Duodenal mucosa (tissue), 2 donors: ENCODE measurements around the gene PDLIM5.

Experiments used
- H3K27ac ChIP-seq: one replicate; pipeline ENCODE4 v1.7.0; 2013; ENCODE audit warnings: low read depth, low read length
- H3K27me3 ChIP-seq, 2 donors: one replicate each; pipeline ENCODE4 v1.7.0; 2013; ENCODE audit warnings: low read length in 2 of 2, control low read depth in 1 of 2; ENCODE audit not compliant: insufficient read depth in 2 of 2, control insufficient read depth in 1 of 2
- H3K36me3 ChIP-seq, 2 donors: one replicate each; pipeline ENCODE4 v1.7.0; 2013; ENCODE audit warnings: low read length in 2 of 2, control low read depth in 1 of 2; ENCODE audit not compliant: insufficient read depth in 2 of 2, control insufficient read depth in 1 of 2
- H3K4me1 ChIP-seq, 2 donors: one replicate each; pipeline ENCODE4 v1.7.0; 2013; ENCODE audit warnings: low read length in 2 of 2, control low read depth in 1 of 2; ENCODE audit not compliant: insufficient read depth in 2 of 2, control insufficient read depth in 1 of 2
- H3K4me3 ChIP-seq, 2 donors: one replicate each; pipeline ENCODE4 v1.7.0; 2013; ENCODE audit warnings: low read length in 2 of 2, low read depth in 1 of 2
- H3K9ac ChIP-seq, 2 donors: one replicate each; pipeline ENCODE4 v1.7.0; 2013; ENCODE audit warnings: low read length in 2 of 2, low read depth in 1 of 2
- H3K9me3 ChIP-seq, 2 donors: one replicate each; pipeline ENCODE4 v1.7.0; 2013; ENCODE audit warnings: low read length in 2 of 2, control low read depth in 1 of 2; ENCODE audit not compliant: control insufficient read depth in 1 of 2

The PDLIM5 gene

DNA sequence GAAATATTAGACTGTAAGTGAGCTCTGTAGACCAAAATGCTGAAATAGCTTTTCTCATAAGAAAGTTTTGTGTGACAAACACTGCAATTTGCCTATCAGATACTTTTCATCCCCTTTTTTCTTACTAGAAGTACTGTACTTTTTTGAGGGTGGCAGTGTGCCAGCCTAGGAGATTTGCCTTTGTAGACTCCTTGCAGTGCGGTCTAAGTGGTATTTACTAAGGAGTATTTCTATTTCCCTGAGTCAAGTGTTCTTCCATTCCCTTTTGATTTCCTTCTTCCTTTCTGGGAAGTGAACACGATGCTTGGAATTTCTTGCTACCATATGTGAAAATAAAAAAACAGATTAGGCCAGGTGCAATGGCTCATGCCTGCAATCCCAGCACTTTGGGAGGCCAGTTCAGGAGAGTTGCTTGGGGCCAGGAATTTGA, 34.6 kb downstream of the PDLIM5 start:
- H3K27ac ChIP-seq = no peak overlapping the region
- no peaks in the 10 kb centered on the region for H3K36me3 ChIP-seq
- H3K4me3 ChIP-seq = no peak overlapping the region
- peaks cover 0 to 5% of the 10 kb centered on the region in 2 donors for H3K4me1 ChIP-seq
- H3K9ac ChIP-seq = no peak overlapping the region
- H3K27me3 ChIP-seq = no peaks in the 10 kb centered on the region
- no peaks in the 10 kb centered on the region for H3K9me3 ChIP-seq

DNA sequence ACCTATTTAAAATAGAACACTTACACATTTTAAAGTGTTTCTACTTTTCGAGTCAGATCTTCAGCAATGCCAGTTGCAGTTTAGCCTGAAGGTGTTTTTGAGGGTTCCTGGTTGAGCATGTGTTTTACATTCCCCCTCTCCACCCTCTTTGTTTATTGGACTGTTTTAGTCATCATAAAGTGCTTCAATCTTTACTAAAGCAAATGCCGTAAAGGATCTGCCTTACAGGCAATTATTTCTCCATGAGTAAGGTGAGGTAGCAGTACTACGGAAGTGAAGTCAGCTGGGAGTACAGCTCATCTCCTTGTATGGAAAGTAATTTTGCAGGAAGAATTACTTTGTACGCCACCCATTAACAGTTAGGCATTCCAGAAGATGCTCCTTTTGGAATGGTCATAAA, 36.9 kb downstream of the PDLIM5 start:
- Histone ChIP-seq H3K4me3 (no peak overlapping the region), H3K27ac (no peak overlapping the region), H3K36me3 (no peaks in the 10 kb centered on the region), H3K9me3 (no peaks in the 10 kb centered on the region), H3K9ac (no peak overlapping the region), H3K27me3 (no peaks in the 10 kb centered on the region), H3K4me1 (no peaks in the 10 kb centered on the region)

DNA sequence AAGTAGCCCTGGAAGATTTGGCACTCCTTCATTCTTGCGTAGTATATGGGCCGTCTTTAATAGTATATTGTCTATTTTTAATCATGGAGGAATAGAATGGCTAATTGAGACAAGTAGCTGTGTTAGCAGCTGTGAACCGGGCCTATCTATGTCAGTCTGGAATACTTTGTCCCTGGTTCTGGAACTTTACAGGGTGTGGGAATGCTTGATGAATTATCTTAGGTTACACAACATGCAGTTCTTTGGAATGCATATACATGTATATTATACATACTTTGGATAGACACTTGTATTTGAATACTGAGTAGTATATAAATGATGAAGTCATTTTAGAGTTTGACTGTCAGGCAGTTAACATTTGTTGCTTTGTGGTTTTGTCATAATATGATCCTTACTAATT, 37.4 kb downstream of the PDLIM5 start:
- Histone ChIP-seq H3K9me3 (no peaks in the 10 kb centered on the region), H3K36me3 (no peaks in the 10 kb centered on the region), H3K27ac (no peak overlapping the region), H3K4me3 (no peak overlapping the region), H3K9ac (no peak overlapping the region), H3K4me1 (no peaks in the 10 kb centered on the region), H3K27me3 (no peaks in the 10 kb centered on the region)

DNA sequence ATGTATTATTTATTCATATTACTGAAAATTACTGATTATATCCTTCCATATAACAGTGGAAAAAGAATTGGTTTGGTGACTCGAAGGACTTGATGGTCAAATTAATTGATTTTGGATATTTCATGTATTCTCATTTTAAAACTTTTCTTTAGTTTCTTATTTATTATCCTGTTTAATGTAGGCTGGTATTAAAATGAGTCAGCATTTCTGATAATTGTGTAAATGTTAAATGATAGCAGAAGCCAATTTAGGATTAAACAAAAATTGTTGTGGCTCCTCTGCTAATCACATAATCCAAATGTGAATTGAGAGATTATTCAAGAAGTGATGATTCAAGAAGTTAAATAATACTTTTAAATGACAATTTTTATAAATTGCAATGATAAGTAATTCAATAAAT, 38.7 kb downstream of the PDLIM5 start:
- no peaks in the 10 kb centered on the region for H3K27me3 ChIP-seq
- H3K9ac ChIP-seq = no peak overlapping the region
- H3K4me1 ChIP-seq = no peaks in the 10 kb centered on the region
- no peaks in the 10 kb centered on the region for H3K9me3 ChIP-seq
- H3K36me3 ChIP-seq = peaks cover 0 to under 1% of the 10 kb centered on the region in 2 donors
- H3K27ac ChIP-seq = no peak overlapping the region
- H3K4me3 ChIP-seq = no peak overlapping the region

DNA sequence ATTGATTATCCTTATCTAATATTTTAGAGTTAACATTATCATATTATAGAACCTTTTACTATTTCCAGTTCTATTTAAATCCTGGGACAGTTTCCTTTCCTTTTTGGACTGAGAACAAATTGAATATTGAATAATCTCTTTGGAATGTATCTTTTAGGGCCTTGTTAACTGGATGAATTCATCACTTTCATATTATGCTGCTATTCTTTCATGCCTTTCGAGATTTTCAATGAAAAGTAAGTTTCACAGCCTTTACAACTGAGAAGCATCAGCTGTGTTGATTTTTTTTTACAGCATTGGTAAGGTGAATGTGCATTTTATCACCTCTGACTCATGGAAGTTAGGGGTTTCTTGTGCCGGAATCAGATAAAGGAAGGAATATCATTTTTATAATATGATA, 39.6 kb downstream of the PDLIM5 start:
- H3K9ac ChIP-seq = no peak overlapping the region
- no peaks in the 10 kb centered on the region for H3K27me3 ChIP-seq
- no peaks in the 10 kb centered on the region for H3K9me3 ChIP-seq
- H3K36me3 ChIP-seq = peaks cover 0 to 3% of the 10 kb centered on the region in 2 donors
- no peak overlapping the region for H3K27ac ChIP-seq
- H3K4me1 ChIP-seq = no peaks in the 10 kb centered on the region
- no peak overlapping the region for H3K4me3 ChIP-seq

DNA sequence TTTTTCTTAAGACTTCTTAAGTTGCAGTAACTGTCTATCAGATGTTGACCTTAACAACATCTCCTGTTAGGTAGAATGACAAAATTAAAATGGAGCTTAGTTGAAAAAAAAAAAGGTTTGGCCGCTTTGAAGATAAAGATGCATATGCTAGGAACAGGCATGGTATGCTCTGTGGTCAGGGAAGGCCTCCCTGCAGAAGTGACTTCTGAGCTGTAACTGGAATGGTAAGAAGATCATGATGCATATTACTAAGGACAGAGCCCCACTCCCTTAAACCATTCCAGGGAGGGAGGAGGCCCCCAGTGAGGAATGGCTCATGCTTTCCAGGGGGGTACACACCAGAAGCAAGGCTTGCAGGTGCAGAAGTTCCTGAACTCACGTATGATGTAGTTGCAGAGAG, 43.7 kb downstream of the PDLIM5 start:
- Histone ChIP-seq H3K9me3 (no peaks in the 10 kb centered on the region), H3K9ac (no peak overlapping the region), H3K36me3 (peaks cover 0 to 3% of the 10 kb centered on the region in 2 donors), H3K27ac (no peak overlapping the region), H3K4me3 (no peak overlapping the region), H3K27me3 (no peaks in the 10 kb centered on the region), H3K4me1 (no peaks in the 10 kb centered on the region)

DNA sequence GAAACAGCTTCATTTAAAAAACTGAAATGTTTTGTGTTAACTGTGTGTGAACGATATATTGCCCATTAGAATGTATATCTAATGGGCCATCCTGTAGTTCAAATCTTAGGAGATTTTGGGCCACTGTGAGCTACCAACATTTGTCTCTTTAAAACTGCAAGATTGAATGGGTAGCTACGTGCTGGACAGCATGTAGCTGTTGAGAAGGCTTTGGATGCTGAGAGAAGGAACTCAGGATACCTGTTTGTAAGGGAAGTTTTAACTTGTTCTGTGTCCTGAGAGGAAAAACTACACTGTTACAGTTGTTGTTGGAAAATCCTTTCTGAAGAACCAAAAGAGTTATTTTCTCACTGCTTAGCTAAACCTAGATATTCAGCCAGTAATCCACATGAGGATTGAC, 45.9 kb downstream of the PDLIM5 start:
- no peaks in the 10 kb centered on the region for H3K9me3 ChIP-seq
- no peak overlapping the region for H3K27ac ChIP-seq
- no peaks in the 10 kb centered on the region for H3K27me3 ChIP-seq
- H3K36me3 ChIP-seq = peaks cover 0 to 3% of the 10 kb centered on the region in 2 donors
- no peak overlapping the region for H3K4me3 ChIP-seq
- H3K4me1 ChIP-seq = no peaks in the 10 kb centered on the region
- no peak overlapping the region for H3K9ac ChIP-seq

DNA sequence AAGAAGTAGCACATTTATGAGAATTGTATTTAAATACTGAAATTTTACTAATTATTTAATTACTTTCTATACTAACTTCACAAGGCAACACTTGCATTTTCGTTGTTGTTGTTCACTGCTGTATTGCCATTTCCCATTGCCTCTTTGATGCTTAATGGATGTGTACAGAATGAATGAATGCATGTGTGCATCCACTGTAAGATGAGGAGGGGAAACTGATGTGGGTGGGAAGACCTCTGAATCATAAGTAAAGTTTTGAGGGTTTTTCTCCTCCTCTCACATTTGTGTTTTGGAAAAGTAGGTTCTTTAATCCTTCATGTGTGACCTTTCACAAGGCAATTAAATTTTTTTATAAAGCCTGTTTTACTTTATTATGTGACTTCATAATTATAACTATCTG, 46.8 kb downstream of the PDLIM5 start:
- no peaks in the 10 kb centered on the region for H3K27me3 ChIP-seq
- no peaks in the 10 kb centered on the region for H3K9me3 ChIP-seq
- H3K9ac ChIP-seq = no peak overlapping the region
- no peak overlapping the region for H3K4me3 ChIP-seq
- no peaks in the 10 kb centered on the region for H3K4me1 ChIP-seq
- H3K36me3 ChIP-seq = peaks cover 0 to 3% of the 10 kb centered on the region in 2 donors
- H3K27ac ChIP-seq = no peak overlapping the region

DNA sequence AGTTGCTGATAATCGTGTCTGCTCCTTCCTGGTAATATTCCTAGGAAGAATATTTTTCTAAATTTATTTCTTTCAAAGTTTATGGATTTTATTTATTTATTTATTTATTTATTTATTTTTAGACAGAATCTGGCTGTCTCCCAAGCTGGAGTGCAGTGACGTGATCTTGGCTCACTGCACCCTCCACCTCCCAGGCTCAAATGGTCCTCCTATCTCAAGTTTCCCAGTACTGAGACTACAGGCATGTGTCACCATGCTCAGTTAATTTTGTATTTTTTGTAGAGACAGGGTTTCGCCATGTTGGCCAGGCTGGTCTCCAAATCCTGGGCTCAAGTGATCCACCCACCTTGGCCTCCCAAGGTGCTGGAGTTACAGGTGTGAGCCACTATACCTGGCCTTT, 48.9 kb downstream of the PDLIM5 start:
- H3K4me1 ChIP-seq = no peaks in the 10 kb centered on the region
- H3K4me3 ChIP-seq = no peak overlapping the region
- H3K9ac ChIP-seq = no peak overlapping the region
- H3K36me3 ChIP-seq = no peaks in the 10 kb centered on the region
- no peaks in the 10 kb centered on the region for H3K9me3 ChIP-seq
- H3K27ac ChIP-seq = no peak overlapping the region
- no peaks in the 10 kb centered on the region for H3K27me3 ChIP-seq

DNA sequence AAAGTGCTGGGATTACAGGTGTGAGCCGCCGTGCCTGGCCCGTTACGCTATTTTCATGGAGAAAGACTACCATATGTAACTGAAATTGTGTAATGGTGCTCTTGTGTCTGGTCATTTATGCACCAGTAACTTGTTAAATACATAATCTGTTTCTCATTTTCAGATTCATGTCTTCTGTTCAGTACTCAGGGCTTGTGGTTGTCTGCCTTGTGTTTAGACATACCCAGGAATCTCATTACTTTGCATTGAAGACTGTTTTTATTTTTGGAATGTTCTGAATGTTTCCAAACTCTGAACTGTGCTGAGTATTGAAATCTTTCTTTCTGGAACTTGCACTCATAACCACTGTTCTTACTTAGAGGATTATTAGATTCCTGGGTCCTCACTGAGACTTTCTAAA, 52.8 kb downstream of the PDLIM5 start:
- peaks cover 17 to 23% of the 10 kb centered on the region in 2 donors for H3K4me1 ChIP-seq
- H3K4me3 ChIP-seq = no peak overlapping the region
- H3K9ac ChIP-seq = no peak overlapping the region
- H3K36me3 ChIP-seq = no peaks in the 10 kb centered on the region
- H3K27ac ChIP-seq = no peak overlapping the region
- no peaks in the 10 kb centered on the region for H3K27me3 ChIP-seq
- no peaks in the 10 kb centered on the region for H3K9me3 ChIP-seq

DNA sequence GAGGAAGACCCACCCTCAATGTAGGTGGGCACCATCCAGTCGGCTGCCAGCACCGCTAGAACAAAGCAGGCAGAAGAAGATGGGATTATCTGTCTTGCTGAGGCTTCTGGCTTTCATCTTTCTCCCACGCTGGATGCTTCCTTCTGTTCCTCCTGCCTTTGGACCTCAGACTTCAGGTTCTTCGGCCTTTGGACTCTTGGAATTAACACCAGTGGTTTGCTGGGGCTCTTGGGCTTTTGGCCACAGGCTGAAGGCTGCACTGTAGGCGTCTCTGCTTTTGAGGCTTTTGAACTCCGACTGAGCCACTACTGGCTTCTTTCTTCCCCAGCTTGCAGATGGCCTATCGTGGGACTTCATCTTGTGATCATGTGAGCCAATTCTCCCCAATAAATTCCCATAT, 55.1 kb downstream of the PDLIM5 start:
- H3K36me3 ChIP-seq = no peaks in the 10 kb centered on the region
- peaks cover 17 to 23% of the 10 kb centered on the region in 2 donors for H3K4me1 ChIP-seq
- no peaks in the 10 kb centered on the region for H3K9me3 ChIP-seq
- H3K4me3 ChIP-seq = no peak overlapping the region
- H3K27me3 ChIP-seq = no peaks in the 10 kb centered on the region
- no peak overlapping the region for H3K27ac ChIP-seq
- H3K9ac ChIP-seq = no peak overlapping the region
